Measurements from ENCODE around the gene VOPP1.

The VOPP1 gene

DNA sequence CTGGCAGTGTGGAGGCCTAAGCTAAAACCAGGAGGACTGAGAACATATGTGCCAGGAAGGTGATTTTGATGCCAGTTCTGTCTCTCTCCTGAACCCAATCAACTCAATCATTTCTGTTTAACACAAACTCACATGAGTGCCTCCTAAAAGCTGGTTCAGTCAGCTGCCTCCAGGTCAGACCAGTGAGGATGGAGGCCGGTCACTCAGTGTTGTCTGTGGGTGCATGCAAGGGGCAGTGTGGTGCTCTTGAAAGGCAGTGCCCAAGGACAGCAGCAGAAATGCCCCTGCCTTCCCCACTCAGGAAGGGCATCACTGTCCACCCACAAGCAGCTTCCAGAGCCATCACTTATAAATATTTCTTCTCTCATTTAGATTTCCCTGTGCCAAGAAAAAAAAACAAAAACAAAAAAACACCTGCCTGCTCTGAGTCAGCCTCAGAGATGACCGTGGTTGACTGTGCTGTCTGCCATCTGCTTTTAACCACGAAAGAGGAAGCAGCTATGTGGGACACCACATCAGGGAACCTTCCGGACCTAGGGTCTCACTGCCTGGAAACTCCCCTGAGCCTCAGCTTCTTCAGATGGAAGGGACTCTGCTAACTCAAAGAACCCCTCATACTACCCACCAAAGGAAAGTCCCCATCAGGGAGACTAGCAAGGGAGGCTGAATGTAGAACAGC is 39.1 kb downstream of the VOPP1 start:
- no peak for DNase-seq (ENCODE audit: low read depth, low spot score)

DNA sequence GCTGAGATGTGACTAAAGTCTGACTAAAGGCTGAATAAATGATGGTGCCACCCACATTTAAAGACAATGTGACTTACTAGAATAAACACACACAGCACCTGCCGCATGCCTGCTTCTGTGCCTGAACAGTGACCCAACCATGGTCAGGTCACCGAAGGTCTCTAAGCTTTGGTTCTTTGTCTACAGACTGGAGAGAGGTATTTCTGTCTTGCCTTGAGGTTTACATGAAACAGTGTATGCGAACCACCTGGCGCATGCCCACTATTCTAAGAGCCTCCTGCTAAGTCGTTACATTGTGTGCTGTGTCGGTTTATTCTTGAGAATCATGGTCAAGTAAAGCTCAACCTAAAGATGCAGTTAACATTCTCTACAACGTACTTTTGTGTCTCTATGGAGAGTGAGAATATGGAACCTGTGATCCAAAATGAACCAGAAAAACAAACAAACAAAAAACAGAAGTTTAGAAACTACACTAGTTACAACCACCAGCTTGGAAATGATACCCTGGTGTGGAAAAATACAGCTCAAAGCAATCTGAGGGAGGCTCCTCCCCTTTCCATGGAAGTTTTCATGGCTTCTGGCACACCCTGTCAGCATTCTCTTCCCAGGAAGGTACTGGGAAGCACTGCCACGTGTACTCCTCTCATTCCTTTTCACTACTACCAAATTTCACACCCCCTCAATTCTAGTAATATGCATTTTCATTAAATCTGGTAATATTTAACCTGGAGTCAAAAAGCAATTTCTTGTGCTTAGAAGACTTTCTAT is 40.0 kb downstream of the VOPP1 start:
- no peak for DNase-seq (ENCODE audit: low read depth, low spot score)

DNA sequence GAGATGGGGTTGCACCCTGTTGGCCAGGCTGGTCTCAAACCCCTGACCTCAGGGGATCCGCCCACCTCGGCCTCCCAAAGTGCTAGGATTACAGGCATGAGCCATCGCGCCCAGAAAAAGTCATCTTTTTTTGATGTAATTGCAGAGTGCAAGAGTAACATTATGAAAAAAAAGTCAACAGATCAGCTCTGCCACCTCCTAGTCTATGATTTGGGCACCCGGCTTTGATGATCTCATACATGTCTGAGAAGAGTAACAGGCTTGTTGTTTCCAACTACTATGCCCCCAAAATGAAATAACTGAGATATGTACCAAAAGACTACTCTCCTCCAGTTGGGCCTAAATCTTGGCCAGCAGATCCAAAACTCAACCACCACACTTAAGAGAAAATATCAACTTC is 40.8 kb downstream of the VOPP1 start:
- no peak for DNase-seq (ENCODE audit: low read depth, low spot score)

DNA sequence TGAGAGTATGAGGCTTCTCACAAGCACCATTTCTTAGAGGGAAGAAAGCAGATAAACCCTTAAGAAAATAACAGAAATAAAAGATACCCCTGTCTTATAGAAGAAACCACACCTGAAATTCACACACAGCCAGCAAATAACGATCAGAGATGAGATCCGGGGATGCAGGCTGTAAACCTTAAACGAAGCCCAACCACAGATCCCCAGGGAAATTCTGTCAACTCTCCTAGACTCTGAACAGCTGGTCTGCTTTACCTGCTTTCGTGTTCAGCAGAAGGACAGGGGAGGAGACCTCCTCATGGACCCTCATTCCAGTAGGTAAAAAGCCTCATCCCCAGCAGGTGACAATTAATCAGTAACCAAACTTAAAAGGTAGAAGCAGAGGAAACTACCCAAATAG is 45.0 kb downstream of the VOPP1 start:
- DNase-seq (ENCODE audit: low read depth, low spot score) = no peak

DNA sequence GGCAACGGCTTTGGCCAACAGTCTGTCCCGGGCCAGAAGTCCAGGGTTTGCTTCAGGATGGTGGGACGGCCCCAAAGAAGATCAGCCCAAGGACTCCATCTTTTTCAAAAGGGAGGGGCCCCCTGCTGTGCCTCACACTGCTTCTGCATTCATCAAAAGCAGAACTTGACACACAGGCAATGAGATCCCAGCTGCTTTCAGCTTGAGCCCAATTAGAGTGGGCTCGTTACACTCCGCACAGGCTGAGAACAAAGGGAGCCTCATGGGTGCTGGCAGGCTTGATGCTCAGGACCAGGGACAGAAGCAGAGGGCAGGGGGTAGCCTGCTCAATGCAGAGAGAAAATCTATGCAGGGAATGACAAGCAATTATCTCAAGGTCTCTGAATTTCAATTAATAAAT is 45.5 kb downstream of the VOPP1 start:
- DNase-seq (ENCODE audit: low read depth, low spot score) = no peak

DNA sequence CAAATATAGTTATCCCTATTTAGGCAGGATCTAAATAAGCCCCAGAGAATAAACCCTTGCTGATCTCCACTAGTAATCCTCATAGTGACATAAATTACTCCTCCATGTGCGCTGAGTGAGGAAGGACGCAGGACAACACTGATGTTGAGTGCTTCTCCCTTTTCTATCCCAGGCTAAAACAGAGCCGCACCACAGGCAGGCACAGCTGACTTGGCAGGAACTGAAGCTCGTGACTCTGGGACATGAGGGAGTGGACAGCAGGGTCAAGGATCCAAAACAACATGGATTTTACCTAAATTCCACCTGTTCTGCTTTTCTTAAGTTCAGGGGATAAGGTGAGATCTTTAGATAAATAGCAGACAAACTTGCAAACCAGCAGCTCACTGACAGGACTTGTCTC is 46.0 kb downstream of the VOPP1 start:
- DNase-seq (ENCODE audit: low read depth, low spot score) = no peak

DNA sequence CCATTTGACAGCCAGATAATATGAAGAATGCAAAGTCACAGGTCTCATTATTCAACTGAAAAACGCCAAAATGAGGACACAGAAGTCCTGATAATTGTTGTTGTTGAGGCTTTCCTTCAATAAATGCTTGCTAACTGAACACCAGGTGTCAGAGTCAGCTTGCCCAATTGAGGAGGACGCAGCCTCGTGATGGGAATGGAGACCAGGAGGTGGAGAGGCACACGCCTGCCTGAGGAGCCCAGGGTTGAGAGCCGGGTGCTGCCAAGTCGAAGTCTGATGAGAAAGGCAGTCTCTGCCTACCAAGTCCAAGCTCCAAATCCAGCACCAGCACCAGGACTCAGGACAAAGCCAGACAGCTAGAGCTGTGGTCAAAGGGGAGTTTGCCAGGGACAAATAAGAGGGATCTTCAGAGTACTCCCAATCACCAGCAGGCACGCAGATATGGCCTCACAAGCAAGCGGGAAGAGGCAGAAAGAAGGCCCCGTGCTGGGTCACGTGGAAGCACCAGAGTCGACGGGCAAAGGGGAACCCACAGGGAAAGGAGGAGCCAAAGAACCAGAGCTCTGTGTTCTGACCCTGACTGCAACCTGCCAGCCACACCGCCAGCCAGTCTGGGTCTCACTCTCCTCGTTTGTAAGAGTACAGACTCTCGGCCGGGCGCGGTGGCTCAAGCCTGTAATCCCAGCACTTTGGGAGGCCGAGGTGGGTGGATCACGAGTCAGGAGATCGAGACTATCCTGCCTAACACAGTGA is 47.6 kb downstream of the VOPP1 start:
- DNase-seq (ENCODE audit: low read depth, low spot score) = no peak

DNA sequence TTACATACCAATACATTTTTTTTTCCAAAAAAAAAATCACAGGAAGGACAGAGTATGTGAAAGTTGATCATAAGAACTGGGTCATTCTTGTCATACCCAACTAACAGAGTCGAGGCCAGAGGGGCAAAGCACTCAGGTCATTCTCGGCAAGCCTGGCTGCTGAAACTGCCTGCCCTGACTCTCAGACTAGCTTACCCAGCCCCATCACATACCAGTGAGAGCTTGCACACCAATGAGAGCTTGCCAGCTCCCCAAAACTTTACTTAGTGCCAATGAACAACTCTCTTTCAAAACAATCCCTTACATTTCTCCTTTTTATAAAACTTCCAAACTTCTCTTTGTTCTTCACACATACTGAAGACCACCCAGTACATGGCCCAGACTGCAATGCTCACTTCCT is 48.9 kb downstream of the VOPP1 start:
- DNase-seq (ENCODE audit: low read depth, low spot score) = no peak

DNA sequence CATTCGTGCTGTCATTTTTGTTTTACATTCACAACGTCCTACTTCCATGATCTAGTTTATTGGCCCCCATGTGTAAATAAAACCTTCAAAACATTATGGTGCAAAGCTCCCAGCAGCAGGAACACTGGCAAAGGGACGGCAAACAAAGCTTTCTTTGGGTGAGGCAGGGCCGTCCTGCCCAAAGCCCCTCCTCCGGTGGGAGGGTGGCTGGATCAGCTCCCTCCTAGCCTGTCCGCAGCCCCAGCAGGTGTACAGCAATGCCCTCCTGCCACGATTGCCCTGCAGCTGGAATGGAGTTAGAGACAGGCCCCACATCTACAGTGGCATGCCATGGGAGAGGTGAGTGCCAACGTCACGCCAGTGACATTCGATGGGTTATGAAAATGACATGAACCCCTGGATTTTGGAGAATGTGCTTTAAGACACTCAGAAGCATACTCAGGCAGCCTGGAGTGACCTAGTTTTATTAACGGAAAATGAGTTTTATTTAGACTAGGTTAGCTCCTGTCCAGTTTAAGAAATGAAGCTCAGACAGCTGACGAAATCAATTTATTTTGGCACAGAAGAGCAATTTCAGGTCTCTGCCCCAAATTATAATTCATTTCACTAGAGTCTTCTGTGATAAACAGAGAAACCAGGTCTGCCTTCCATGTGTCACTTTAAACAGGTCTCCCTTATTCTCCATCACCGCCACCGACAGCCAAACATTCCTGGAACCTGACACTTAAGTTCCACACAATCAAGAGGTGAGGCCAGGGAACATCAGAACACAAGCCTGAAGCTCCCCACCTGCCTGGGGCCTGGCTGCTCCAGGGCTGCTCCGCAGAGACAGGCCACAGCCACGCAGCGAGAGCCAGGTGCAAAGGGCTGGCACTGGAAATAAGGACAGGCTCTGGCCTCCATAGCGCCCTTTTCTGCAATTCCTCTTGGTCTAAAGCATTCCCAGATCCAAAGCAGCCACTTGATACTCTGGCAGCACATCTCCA is 50.1 kb downstream of the VOPP1 start:
- DNase-seq (ENCODE audit: low read depth, low spot score) = no peak

DNA sequence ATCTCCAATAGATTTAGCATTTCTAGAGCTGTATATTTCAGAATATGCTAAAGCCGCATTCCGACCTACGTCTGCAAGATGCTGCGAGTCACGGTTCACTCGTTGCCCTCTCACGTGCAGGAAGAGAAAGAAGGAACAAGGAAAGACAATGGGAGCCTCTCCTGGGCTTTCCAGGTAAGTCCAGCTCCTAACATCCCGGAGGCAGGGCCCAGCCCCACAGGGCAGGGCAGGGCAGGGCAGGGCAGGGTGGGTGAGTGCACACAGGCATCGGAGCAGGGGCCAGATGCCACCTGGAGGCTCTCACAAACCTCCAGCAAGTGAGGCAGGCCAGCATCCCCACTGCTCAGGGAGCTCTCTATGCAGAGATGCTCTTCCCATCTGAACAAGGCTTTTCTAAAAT is 50.8 kb downstream of the VOPP1 start:
- no peak for DNase-seq (ENCODE audit: low read depth, low spot score)

DNA sequence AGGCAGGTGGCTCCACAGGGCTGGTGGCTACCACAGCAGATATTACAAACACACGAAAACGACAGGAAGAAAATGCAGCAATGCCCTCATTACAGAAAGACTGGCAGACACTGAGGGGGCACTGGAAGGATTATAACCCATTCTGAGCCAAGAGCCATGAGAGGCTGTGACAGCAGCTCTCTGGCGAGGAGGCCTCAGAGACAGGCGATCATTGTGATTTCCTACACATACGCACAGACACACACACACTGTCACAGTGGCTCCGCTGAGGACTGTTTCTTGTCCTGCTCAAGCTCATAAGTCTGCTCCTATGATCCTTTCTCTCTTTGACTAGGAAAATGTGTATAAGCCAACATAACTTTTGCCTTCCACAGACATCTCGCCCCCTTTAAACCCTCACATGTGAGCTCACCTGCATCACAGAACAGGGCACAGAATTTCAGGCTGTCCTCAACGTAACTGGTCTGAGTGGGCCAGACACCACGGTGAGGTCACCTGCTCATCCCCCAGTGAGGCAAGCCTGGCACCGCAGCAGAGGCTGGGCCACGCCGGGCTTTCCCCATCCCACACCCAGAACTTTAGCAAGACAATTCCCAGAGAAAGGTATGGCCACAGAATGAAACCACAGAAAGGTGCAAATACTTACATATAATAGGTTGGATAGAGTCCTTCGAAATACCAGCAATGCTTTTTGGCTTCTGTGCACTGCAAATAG is 51.7 kb downstream of the VOPP1 start:
- DNase-seq (ENCODE audit: low read depth, low spot score) = no peak

DNA sequence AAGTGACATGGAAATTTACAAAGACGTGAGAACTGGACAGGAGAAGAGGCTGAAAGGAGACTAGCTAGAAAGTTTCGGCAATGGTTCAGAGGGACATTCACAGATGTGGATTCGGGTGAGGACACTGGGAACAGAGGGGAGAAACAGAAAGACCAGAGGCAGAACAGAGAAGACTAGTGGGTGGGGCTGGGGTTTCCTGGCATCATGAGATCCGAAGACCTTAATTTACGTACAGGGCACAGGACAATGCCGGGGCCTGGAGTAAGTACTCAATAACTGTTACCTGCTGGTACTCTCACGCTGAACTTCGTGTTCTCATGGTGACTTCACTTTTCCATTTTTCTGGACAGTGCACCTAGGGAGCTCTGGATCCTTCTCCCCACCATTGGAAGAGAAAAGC is 53.5 kb downstream of the VOPP1 start:
- no peak for DNase-seq (ENCODE audit: low read depth, low spot score)

DNA sequence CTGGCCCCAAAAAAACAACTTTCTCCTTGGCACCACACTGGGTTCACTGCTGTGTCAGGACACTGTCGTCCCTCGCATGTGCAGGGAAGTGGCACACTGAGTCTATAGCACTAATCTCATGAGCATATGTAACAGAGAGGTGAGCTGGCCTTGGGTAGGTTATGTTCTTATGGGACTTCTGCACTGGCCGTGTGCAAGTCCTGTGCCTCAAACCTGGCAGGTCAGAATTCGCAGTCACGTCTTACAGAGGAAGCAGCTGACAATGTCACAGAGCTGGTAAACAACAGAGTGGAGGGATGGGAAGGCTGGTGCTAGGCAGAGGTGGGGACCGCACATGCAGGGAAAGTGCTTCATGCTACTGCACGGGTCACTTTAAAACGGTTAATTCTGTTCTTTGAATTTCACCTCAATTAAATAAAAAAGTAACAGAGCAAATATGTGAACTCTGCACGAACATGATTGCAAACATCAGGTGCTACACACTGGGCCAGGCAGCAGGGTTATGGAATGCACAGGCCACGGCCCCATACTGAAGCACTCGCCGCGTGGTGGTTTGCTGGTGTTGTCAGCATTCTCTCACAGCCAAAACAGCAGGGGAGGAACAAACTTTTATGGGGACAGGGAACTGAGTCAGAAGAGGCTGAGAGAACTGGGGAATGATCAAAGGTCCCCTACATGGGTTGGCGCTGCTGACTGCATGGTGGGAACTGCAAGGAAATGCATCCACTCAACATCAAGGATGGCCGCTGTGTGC is 54.2 kb downstream of the VOPP1 start:
- DNase-seq (ENCODE audit: low read depth, low spot score) = no peak

DNA sequence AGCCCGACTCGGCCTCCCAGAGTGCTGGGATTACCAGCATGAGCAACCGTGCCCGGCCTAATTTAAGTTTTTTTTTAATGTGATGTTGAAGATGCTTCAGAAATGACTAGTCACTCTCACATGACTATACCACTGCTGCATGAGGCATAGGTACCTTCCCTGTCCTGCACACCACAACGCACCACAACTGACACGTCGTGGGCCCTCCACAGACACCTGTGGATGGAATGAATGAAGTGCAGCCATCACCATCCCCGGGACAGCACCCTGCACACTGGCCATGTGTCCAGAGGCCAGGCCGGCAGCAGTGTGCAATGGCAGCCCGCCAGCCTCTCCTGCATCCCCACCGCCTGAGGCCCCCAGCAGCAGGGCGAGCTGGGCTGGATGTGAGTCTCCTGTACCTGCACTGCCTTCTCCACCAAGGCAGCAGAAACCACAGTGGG is 55.1 kb downstream of the VOPP1 start:
- DNase-seq (ENCODE audit: low read depth, low spot score) = no peak

DNA sequence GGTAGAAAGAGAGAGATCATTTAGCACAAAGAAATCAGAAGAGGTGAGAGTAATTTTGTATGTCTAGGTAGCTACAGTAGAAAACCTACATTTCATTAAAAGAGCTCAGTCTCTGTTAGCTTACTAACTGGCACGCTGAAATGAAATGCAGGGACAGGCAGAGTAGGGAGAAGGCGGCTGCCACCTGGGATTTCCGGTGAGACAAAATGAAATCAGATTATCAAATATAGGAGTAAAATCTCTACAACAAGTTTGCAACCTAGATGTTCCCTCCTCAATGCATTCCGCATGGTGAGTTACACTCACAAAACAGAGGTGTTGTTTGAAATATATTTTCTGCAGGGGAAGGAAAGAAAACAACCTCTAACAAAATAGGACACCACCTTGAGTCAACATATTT is 55.9 kb downstream of the VOPP1 start:
- DNase-seq (ENCODE audit: low read depth, low spot score) = no peak

DNA sequence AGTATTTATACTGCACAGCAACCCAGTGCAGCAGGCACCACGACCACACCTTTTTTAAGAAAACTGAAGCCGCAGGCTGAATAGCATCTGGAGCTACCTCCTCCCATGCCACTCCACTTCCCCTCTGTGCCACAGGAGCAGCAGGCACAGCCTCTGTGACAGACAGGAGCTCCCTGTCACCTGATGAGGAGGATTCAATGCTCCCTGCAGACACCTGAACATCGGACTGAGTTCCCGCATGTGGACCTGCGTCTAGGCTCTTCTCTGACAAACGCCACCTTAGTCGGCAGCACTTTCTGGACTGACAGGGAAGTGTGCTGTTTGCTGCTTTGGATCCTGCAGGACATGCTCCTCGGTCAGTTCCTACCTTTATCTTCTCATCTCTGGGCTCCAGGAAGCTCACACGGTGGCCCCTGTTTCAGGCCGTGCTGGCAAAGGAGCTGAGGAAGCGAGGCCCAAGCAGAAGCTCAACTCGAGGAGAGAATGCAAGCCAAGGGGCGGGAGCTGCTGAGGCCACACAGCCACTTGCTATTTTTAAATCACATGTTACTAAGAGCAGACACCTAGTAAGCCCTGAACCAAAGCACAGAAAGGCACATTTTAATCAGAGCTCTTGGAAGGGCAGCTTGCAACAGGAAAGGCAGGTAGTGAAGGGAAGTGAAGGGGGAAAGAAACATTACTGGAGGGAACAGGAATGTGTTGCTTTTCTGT is 56.6 kb downstream of the VOPP1 start:
- DNase-seq (ENCODE audit: low read depth, low spot score) = no peak

DNA sequence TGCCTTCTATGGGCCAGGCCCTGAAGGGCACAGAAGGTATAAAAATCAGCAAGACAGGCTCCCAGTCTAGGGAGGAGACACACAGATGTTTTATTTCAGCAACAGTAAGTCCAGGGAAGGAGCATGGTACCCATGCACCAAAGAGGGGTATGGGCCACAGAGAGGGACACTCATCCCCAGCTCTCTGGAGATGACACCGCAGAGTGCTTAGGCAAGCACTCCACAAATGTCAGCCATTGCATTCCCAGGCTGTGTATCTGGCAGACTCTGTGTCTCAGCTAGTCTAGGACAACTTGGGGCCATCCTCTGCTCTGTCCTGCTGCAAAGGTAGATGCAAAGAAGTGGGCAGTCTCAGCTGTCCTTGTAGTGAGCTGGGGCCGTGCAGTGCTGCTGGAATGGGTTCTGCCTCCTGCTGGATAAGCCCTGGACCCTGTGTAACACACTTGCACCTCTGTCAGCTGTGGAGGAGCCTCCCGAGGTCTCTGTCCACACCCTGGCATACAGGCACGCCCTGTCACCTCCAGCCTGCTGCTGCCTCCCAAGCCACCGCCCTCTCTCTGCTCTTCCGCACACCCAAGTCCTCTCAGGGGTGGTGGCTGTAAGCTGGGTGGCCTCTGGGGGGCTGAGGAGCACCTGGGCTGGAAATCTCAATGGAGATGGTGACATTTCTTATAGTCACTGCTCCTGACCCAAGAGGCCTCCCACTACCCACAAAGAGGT is 57.6 kb downstream of the VOPP1 start:
- DNase-seq (ENCODE audit: low read depth, low spot score) = no peak

DNA sequence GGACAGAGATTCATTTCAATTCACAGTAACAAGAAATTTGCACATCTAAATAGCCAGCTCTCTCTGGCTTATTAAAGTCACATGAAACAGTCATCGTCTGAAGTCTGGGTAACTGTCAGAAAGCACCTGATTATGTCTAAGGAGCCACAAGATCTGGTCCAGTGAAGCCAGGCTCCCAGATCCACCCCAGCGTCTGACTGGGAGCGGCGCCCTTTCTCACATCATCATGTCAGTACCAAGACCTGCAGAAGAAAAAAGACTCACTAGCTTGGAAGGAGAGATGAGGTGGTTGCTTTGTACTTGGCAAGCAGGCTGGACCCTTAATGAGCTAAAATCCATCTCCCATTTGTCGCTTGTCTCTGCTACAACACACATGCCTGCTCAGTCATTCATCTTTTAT is 58.4 kb downstream of the VOPP1 start:
- DNase-seq (ENCODE audit: low read depth, low spot score) = no peak
